Stimulated activated CD8-positive, alpha-beta memory T cell treated with anti-CD3 and anti-CD28 coated beads, Interleukin-2, amount 100 ng/mL, for 1 hour (primary cell): ENCODE results near the gene RGS19.

Experiments
- DNase-seq, 2 donors: peaks; one replicate each; pipeline ENCODE4 v3.0.0-alpha.2; 2020; ENCODE audit warnings: low read depth in 2 of 2

RGS19 gene

DNA sequence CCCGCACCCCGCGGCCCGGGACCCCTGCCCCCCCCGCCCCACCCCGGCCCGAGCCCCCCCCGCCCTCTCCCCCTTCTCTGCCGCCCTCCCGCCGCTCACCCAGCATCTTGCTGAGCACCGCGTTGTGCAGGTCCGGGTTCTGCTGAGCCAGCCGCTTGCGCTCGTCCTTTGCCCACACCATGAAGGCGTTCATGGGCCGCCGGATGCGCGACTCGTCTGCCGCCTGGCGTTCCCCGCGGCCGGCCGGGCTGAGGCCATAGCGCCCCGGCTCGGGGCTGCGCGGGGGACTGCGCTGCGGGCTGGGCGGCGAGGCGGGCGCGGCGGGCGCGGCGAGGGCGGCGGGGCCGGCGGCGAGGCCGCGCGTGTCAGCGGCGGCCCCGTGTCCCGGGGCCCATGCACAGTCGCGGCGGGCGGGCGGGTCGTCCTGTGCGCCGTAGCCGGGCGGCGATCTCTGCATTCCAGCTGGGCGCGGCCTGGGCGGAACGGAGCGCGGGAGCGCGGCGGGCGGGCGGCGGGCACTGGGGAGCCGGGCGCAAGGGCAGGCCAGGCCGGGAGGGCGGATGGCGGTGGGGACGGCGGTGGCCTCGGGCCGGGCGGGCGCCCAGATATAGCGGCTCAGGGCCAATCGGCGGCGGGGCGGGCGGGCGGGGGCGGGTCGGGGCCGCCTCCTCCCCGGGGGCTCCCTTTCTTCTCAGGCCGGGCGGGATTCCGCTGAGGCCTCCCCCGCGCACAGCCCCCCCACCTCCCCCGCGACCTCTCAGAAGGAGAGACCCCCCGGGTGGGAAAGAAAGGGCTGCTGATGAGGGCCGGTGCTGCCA lies 30.0 kb downstream of the RGS19 start, which contains the start of gene SOX18:
SOX18 (minus strand) TSS at position 580 of the 818 bp plus-strand sequence; CDS start at position 457, 123 bp downstream.
- no peak for DNase-seq

DNA sequence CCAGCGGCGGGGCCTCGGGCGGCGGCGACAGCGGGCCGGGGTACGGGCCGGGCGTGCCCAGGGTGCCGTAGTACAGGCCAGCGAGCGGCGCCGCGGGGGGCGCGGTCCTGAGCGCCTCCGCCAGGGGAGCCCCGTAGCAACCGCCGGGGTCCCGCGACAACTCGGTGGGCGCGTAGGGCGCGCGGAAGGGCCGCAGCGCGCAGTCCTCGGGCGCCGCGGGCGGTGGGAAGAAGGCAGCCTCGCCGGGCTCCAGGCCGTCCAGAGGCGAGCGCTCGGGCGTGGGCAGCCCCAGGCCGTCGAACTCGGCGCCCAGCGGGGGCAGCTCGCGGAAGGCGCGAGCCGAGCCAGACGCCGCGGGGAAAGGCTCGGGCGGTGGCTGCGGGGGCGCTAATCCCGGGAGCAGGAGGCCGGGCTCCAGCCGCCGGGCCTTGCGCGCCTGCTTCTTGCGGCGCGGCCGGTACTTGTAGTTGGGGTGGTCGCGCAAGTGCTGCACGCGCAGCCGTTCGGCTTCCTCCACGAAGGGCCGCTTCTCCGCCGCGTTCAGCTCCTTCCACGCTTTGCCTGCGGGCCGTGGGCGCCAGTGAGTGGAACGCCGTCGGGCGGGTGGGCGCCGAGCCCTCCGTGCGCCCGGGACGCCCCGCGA lies 30.8 kb downstream of the RGS19 start:
- DNase-seq: no peak

DNA sequence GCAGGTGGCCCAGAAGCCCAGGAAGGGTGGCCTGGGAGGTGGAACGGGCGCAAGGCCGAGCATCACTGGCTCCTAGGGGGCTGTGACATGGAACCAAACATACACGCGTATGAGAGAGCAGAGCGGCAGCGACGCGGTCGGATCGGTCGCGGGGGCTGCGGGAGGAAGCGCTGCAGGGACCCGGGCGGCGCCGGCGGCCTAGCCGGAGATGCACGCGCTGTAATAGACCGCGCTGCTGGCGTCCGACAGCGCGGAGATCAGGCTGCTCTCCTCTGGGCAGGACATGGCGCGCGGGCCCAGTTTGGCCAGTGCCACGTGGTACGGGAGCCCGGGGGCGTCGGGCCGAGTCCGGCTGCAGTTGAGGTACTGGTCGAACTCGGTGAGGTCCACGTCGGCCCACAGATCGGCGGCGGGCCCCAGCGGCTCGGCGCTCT lies 31.3 kb downstream of the RGS19 start:
- DNase-seq: no peak

DNA sequence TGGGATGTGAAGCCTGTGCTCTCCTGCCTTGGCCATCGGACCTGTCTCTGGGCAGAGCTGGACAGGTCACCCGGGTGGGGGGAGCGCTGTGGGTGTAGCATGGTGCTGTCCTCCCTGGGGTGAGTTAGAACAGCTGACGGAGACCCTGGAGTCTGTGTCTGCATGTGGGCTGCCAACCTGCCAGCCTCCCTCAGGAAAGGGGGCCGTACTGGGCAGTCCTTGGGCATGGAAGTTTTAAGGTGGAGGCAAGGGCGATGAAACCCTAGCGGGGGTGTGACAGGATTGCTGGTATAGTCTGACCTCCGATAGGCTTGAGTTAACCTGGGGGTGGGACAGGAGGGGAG lies 32.3 kb downstream of the RGS19 start:
- DNase-seq: no peak

DNA sequence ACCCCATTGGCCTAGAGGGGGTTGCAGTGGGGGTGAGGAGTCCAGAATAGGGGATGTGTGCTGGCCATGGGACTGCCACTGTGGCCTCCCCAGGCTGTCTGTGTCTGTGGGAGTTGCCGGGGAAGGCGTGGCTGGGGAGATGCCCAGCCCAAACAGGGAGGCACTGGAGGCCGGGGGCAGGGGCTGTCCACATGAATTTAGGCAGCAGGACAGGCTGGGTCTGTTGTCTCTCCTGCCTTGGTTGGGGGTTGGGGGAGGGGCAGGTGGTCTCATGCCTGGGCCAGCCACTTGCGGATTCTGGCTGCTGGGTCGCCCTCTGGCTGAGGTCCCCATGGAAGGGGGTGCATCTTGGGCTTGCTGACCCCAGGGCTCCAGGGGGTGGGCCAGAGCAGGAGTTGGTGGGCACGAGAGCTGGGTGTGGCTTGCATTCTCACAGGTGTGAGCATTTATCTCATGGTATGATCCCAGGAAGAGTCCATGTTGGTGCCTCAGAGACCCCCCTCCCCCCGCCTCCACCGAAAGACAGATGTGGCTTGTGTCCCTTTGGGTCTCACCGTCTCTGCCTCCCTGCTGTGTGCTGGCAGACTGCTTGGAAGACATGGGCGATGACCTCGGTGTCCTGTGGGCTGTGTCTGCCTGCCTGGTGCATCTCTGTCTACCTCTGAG lies 33.8 kb downstream of the RGS19 start:
- no peak for DNase-seq

DNA sequence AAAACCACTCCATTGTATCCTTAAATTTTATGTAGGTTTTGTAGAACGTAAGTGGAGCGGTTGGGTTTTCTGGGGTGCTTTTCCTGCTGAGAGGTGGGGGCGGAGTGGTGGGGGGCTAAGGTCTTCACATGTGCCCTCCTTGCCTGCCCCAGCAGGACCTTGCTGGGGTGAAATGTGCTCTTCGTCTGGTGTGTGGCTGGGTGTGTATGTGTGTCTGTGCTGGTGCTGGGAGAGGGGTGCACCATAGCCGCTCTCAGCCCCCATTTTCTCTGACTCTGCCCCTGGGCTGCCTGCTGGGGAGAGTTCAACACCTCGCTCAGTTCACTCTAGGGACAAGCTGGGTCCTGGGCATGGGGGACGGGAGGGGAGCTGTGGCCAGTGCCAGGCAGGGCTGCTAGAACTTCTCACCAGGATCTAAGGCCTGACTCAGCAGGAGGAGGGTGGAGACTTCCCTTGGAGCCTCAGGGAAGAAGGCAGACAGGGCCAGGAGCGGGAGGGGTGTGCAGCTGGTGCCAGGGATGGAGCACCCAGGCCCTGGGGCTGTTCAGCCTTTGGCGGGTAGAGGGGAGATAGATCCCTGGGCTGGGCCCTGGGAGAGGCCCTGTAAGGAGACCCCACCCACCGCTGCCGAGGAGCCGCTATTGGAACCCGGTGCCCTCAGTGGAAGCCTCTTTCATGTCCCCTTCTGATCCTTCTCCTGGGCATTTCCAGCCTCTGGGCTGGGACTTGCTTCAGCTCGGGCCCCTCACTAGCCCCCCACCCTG lies 34.7 kb downstream of the RGS19 start:
- no peak for DNase-seq

DNA sequence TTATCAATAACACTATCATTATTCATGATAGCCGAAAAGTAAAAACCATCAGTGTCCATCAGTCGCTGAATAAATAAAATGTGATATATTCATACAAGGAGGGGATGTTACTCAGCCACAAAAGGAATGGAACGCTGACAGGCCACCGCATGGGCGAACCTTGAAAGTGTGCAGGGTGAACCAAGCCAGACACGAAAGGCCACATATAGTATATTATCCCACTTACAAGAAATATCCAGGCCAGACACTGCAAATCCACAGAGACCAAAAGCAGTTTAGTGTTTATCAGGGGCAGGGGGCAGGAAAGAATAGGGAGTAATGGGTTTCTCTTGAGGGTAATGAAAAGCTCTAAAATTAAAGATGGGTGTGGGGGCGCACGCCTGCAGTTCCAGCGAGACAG lies 35.5 kb downstream of the RGS19 start:
- no peak for DNase-seq

DNA sequence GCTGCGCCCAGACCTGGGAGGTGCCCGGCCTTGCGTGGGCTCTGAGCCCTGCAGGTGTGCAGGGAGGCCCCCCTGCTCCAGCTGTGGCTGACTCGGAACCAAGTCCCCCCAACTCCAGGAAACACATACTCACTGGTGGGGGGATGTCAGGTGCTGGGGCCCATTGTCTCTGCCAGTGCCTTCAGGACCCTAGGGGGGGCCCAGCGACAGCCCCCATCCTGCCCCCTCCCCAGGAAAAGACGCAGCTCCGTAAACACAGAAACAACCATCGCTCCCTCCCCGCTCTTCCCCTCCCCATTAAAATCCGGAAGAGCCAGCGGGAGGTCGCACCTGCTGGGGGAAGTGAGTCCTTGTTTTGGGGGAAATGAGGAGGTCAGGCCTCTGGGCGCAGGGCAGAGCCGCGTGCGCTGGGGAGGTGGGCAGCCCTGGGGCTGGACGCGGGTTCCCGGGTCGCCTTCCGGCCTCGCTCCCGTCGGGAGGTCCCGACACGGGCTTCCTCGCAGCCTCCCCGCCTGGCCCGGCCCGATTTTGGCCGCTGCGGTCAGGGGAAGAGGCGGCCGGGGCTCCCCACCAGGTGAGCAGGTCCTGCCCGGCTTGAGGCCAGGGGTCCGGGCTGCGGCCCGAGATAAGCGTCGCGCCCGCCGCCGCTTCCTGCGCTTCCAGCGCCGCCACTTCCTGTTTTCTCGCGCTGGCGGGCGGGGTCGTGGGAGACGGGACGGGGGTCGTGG lies 37.1 kb downstream of the RGS19 start:
- no peak for DNase-seq

DNA sequence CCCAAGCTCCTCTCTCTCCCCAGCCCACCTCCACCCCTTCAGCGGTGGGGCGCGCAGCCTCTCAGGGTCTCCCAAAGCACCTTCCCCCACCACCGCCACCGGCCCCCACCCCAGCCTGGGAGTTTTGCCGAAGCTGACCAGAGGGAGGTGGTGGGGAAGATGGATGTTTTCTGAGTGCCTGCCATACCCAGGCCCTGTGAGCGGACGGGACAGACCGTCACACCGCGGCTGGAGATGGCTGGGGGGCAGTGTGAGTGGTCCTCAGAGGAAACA lies 37.6 kb downstream of the RGS19 start:
- no peak for DNase-seq

DNA sequence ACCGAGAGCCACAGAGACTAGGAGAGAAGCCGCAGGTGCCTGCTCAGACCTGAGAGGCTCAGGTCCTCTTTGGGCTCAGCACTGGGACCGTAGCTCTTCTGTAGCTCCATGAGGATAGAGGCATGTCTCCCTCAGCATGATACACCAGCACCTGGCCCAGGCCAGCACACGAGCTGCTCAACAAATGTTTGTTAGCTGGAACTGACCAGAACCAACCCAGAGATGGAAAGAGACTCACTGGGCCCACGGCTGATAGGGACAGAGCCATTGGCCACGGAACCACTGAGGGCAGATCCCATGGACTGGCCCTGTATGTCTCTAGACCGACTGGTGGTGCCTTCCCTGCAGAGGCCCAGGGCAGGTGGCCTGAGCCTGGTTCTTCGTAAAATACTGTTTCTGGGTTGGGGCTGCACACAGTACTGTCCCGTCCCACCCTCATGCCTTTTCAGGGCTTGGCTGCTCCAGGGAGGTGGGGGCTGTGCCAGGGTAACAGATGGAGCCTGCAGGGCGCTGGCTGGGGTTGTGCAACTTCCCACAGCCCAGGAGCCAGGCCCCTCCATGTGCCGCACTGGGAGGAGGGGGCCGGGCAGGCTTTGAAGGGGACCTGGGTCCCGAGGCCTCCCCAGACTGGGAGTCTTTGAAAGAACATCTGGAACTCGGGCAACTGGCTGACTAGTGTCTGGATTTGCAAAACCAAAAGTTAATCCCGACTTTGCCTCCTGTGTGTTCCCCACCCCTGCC lies 38.1 kb downstream of the RGS19 start:
- no peak for DNase-seq

DNA sequence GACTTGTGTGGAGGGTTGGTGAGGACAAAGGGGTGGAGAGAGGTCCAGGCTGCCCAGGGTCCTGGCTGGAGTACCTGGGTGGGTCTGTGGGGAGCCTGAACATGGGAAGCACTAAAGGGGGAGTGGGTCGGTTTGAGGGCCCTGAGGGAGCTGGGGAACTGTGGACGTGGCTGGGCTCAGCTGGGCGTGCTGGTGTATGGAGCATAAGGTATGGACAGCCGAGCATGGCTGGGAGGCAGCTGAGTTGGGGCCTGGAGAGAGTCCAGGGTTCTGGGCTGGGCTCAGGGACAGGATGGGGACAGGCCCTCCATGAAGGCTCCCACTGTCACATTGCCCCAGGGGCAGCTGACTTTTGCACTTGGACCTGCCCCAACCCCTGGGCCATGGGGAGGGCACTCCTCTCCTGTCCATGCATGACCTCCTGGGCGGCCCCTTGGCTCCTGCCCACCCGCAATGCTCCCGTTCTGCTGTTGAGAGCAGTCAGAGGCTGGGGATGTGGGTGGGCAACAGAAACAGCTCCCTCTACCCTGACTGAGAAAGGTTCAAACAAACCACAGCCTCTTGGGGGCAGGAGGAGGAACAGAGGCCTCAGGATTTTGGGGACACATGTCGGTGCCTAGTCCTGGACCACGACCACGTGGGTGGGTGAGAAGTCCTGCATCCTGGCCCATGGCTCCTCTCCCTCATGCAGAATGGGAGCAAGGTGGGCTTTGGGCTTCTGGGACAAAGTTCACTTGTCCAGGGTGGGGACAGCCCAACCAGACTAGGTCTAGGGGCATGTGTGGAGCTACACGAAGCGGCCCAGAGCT lies 38.9 kb downstream of the RGS19 start:
- no peak for DNase-seq

DNA sequence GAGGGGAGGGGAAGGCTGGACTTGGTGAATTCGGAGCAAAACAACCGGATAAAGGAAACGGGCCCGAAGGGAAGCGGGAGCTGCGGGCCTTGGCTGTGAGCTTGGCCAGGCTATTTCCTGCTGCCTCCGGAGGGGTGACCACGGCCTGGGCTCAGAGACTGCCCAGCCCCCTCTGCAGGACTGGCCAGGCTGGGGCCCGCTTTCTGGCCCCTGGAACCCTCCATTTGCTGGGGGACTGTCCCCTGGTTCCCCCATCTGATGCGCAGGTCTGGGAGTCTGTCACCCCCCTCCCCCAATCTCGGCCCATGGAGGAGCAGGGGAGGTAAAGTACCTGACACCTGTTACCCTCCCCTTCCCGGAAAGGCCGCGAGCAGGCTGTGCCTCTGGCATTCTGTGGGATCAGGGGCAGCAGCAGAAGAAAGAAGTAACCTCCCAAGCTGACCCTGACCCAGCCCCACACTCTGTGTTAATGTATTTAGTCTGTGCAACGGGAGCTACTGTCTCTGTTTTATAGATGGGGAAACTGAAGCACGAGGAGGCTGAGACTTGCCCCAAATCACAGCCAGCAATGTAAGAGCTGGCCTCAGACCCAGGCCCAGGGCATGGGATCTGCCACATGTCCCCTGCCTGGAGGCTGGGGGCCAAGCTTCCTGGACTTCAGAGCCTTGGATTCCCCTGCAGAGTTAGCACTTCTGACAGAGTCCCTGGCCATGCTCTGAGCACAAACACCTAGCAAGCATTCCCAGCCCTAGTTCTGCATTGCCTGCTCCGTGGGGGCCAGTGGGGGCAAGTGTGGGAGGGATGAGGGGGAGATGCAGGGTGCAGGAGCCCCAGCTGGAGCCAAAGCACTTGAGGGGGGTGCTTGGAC lies 39.8 kb downstream of the RGS19 start:
- no peak for DNase-seq

DNA sequence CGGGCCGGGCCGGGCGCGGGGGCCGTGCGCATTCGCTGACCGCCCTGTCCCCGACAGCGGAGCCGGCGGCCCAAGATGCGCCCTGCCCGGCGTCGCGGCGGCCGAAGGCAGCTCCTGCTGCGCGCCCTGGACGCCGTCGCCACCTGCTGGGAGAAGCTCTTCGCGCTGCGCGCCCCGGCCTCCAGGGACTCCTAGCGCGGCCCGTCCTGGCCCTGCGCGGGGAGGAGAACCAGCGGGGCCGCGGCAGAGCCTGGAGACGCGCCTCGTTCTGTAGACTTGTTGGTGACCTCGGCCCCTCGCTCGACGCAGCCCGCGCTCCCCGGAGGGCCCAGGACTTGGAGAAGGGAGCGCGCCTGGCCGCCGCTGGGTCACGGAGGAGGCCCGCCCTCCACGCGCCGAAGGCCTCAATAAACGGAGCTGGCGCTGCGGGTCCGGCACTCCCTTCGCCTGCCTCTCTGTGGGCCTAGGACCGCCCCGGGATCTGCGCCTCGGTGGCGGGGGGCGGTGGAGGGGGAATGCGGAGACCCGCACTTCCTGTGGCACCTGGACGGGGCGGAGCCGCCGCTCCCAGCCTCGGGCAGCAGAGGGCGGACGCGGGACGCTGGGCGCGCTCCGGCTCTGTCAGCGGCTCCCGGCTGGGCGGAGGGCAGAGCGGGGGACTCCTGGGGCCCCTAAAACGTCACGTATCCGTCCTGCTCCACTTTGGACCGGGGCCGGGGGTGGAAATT lies 40.6 kb downstream of the RGS19 start:
- peak; percentile 58 for DNase-seq

DNA sequence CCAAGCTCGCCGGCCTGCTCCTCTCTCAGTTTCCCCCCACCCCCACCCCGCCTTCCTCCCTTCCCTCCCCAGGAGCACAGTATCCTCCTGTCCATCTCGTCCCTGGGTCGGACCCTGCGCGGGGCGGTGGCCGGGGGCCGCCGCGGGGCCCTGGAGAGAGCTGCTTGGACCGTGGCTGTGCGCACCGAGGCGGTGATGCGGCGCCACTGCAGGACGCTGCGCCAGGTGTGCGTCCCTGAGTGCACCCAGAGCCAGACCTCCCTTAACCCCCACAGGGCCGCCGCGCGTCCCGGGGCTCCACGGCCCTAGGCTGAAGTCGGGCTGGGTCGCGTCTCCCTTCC lies 41.1 kb downstream of the RGS19 start:
- no peak for DNase-seq

DNA sequence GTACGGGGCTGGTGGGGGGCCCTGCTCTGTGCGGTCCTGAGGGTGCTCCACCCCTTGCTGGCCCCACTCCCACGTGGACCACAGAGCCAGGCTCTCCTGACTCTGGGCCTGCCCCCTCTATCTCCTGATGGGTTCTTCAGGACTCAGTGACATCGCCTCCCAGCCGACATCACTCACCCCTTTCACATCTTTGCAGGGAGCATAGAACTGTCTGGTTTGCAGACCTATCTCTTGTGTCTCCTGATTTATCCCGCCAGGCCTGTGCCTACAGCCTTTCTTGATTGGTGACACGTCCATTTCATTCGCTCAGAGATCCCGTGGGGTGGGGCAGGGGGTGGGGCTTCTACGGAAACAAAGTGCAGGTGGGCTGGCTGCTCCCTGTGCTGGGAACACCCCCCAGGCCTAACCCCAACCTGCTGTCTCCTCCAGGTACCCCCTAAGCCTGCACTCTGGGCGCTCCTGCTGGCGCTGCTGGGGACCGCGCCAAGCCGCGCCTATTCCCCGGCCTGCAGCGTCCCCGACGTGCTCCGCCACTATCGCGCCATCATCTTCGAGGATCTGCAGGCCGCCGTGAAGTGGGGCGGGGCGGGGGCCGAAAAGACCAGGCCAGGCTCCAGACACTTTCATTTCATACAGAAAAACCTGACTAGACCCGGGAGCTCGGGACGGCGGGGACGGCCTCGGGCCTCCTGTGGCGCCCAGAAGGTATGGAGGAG lies 41.7 kb downstream of the RGS19 start:
- no peak for DNase-seq

DNA sequence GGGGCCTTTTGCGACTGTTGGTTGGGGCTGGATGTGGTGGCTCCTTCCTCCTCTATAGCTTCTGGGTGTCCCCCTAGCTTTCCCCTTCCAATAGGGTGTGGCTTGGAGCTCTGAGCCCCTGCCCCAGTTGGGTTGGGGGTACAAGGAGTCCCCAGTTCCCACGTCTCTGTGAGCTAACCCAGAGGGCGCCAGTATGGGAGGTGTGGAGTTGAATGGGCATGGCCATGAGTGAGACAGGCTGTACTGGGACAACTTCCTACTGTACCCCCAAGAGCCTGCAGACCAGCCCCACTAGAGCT lies 42.2 kb downstream of the RGS19 start:
- DNase-seq: no peak

DNA sequence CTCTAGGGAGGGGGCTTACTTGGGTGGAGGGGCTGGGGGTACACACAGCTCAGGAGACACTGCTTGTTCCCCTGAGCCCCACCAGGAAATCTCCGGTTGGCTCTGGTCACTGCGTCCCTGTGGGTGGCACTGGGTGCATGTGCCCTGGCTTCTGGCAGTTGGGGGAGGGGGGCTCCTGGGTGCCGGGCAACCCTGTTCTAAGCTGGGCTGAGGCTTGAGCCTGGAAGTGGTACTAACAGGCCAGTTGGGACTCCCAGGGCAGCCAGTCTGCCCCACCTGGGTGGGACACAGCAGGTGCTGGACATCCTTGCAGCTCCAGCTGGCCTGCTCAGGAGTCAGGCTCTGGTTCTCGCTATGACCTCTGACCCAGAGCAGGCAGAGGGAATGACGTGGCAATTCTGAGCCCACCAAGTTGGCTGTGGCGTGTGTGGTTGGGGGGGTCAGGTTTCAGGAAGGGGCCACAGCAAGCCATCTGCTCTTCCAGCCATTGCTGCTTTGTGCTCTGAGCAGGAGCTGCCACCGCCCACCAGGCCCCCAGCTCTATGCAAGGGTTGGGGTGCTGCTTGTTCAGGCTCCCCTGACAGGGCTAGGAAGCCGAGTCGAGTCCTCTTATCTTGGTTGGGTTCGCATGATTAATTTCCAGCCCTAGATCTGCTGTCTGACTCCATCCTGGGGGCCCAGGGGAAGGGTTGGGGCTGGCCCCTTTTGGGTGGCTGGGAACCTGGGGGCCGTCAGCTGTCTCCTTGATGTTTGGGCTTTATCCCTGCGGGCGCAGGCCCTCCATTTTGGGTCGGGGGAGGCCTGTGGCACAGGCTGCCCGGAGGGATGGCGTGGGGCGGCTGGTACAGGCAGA lies 42.7 kb downstream of the RGS19 start:
- no peak for DNase-seq
